K562 (cell line): Measurements from ENCODE around the gene TMEM163. TPM values are rescaled to one million over a fixed set of nuclear protein-coding genes. Genes with fewer than 3 reads are reported as not detected.

ENCODE experiments used
- ATAC-seq: fragments of 200-7000 bp; cut with Tn5 transposase; 3 replicates; pipeline ENCODE4 v1.9.1; 2020; ENCODE audit warnings: moderate library complexity
- BruUV-seq: library from RNA; stranded (reverse); fragments of 400-500 nt; replicated peaks from 2 replicates; lab custom pipeline; 2021; lab: Mats Ljungman, UMichigan
- CTCF ChIA-PET: fragments of 300-600 bp; formaldehyde crosslinking; extraction: SDS; loops from one replicate; lab custom pipeline; 2021; ENCODE audit warnings: low intra/inter-chr PET ratio; lab: Yijun Ruan, JAX
- POLR2A ChIA-PET: fragments of 300-600, 350-650 bp; sonication (Branson Sonifier 250); formaldehyde crosslinking; extraction: SDS; loops from one replicate; lab custom pipeline; 2021; ENCODE audit warnings: antibody characterized with exemption, inconsistent platforms; lab: Yijun Ruan, JAX
- DNase-seq, 4 experiments: peaks; one replicate each; pipeline versions ENCODE4 v3.0.0 to v3.0.0-alpha.2; 2011 to 2018; ENCODE audit warnings: low spot score in 3 of 4, mixed read lengths in 3 of 4; ENCODE audit errors: extremely low read depth in 1 of 4
- FAIRE-seq: peaks from 2 replicates; lab custom pipeline; 2011; peaks lifted over from hg19 to GRCh38; lab: Jason Lieb, UNC
- H2AFZ ChIP-seq: 2 replicates; pipeline ENCODE4 v1.6.0; 2011; ENCODE audit warnings: low read depth, low read length, control low read depth, inconsistent platforms
- H3K27ac ChIP-seq: fragments of 200-600 bp; 3 replicates; pipeline ENCODE4 v1.8.0; 2011; ENCODE audit warnings: low read depth, mild to moderate bottlenecking, control low read depth, inconsistent platforms, low read length, moderate library complexity, mixed read lengths; ENCODE audit errors: extremely low read depth
- H3K27me3 ChIP-seq, 2 experiments: fragments of 300-600 bp in 1 of 2; 2 replicates in 1 of 2; 3 replicates in 1 of 2; pipeline versions ENCODE4 v1.6.0 to v1.8.0; 2011; ENCODE audit warnings: inconsistent platforms in 2 of 2, low read length in 2 of 2, mild to moderate bottlenecking in 1 of 2, mixed read lengths in 1 of 2, moderate library complexity in 1 of 2; ENCODE audit not compliant: control insufficient read depth in 2 of 2, insufficient read depth in 2 of 2
- H3K36me3 ChIP-seq: fragments of 300-600 bp; 3 replicates; pipeline ENCODE4 v1.8.0; 2011; ENCODE audit warnings: mild to moderate bottlenecking, low read length, inconsistent platforms; ENCODE audit not compliant: control insufficient read depth, insufficient read depth
- H3K4me1 ChIP-seq, 2 experiments: fragments of 200-600 bp in 1 of 2; replicated peaks in 1 of 2; 2 replicates in 1 of 2; 3 replicates in 1 of 2; pipeline versions ENCODE4 v1.5.1 to v1.8.0; 2011; ENCODE audit warnings: inconsistent platforms in 2 of 2, low read length in 2 of 2, mild to moderate bottlenecking in 1 of 2, mixed read lengths in 1 of 2, moderate library complexity in 1 of 2; ENCODE audit not compliant: control insufficient read depth in 2 of 2, insufficient read depth in 2 of 2
- H3K4me2 ChIP-seq: 2 replicates; pipeline ENCODE4 v1.6.1; 2011; ENCODE audit warnings: low read length, control low read depth, inconsistent platforms, mixed read lengths; ENCODE audit not compliant: insufficient read depth
- H3K4me3 ChIP-seq: fragments of 200-600 bp; sonication (generic), shearing (Covaris generic); 2 replicates; pipeline ENCODE4 v1.5.1; 2016; ENCODE audit warnings: control low read depth, inconsistent platforms
- H3K79me2 ChIP-seq: fragments of 200-600 bp; 3 replicates; pipeline ENCODE4 v1.8.0; 2011; ENCODE audit warnings: low read length, inconsistent platforms; ENCODE audit not compliant: control insufficient read depth, insufficient read depth
- H3K9ac ChIP-seq, 2 experiments: 2 replicates each; pipeline versions ENCODE4 v1.6.0 to v1.6.1; 2011; ENCODE audit warnings: low read depth in 2 of 2, low read length in 2 of 2, control low read depth in 1 of 2, inconsistent platforms in 1 of 2, mild to moderate bottlenecking in 1 of 2, mixed read lengths in 1 of 2; ENCODE audit not compliant: insufficient read depth in 1 of 2
- H3K9me1 ChIP-seq: one replicate; pipeline ENCODE4 v1.6.0; 2011; ENCODE audit warnings: inconsistent platforms, mild to moderate bottlenecking, low read length, moderate library complexity; ENCODE audit not compliant: control insufficient read depth, insufficient read depth
- H3K9me3 ChIP-seq: replicated peaks from 2 replicates; pipeline ENCODE4 v1.5.1; 2011; ENCODE audit warnings: low read depth, low read length, inconsistent platforms; ENCODE audit not compliant: control insufficient read depth, insufficient read depth
- H4K20me1 ChIP-seq: replicated peaks from 2 replicates; pipeline ENCODE4 v1.6.1; 2011; ENCODE audit warnings: low read length, inconsistent platforms, mixed read lengths; ENCODE audit not compliant: control insufficient read depth, insufficient read depth
- ATF6 ChIP-seq: sonication (generic); formaldehyde crosslinking; IDR thresholded peaks from 2 replicates; pipeline ENCODE4 v1.4.0; 2020; ENCODE audit warnings: mild to moderate bottlenecking, missing genetic modification reagents
- KDM5B ChIP-seq: fragments of 200-600 bp; sonication (generic); IDR thresholded peaks from 2 replicates; pipeline ENCODE4 v1.6.1; 2012; ENCODE audit warnings: low read depth, mild to moderate bottlenecking, moderate library complexity, low read length, control low read depth, inconsistent platforms; ENCODE audit not compliant: insufficient replicate concordance
- MTA1 ChIP-seq: fragments of 450-650 bp; IDR thresholded peaks from 2 replicates; pipeline ENCODE4 v1.6.1; 2017; ENCODE audit warnings: borderline replicate concordance
- NCOA6 ChIP-seq: fragments of 450-650 bp; IDR thresholded peaks from 2 replicates; pipeline ENCODE4 v1.6.1; 2017; ENCODE audit warnings: mild to moderate bottlenecking
- PHF20 ChIP-seq: fragments of 450-650 bp; IDR thresholded peaks from 2 replicates; pipeline ENCODE4 v1.6.1; 2018; ENCODE audit not compliant: partially characterized antibody
- PYGO2 ChIP-seq: fragments of 450-650 bp; IDR thresholded peaks from 2 replicates; pipeline ENCODE4 v1.6.1; 2016; ENCODE audit warnings: mild to moderate bottlenecking, missing genetic modification characterization, moderate library complexity, missing compliant biosample characterization
- RBM22 ChIP-seq: fragments of 200-400 bp; formaldehyde crosslinking; IDR thresholded peaks from 2 replicates; pipeline ENCODE4 v1.6.1; 2018; ENCODE audit warnings: low read length, low read depth; ENCODE audit not compliant: poor library complexity, severe bottlenecking
- SETDB1 ChIP-seq: IDR thresholded peaks from one replicate; pipeline ENCODE4 v1.6.1; 2012; ENCODE audit warnings: low read length, control low read depth, inconsistent platforms
- SUPT5H ChIP-seq: fragments of 450-650 bp; IDR thresholded peaks from 2 replicates; pipeline ENCODE4 v1.6.1; 2016
- ZC3H4 ChIP-seq: sonication (generic); formaldehyde crosslinking; IDR thresholded peaks from 2 replicates; pipeline ENCODE4 v1.9.0; 2021; ENCODE audit warnings: missing genetic modification reagents, borderline replicate concordance
- ZNF583 ChIP-seq: fragments of 250-450 bp; sonication (Bioruptor Pico); IDR thresholded peaks from 2 replicates; pipeline ENCODE4 v1.4.0; 2020
- ZNF778 ChIP-seq: fragments of 450-650 bp; formaldehyde crosslinking; IDR thresholded peaks from 2 replicates; pipeline ENCODE4 v1.4.0; 2020; ENCODE audit warnings: mild to moderate bottlenecking, moderate library complexity
- ZNF780A ChIP-seq: fragments of 250-450 bp; sonication (Bioruptor Pico); IDR thresholded peaks from 2 replicates; pipeline ENCODE4 v1.5.0; 2021; ENCODE audit warnings: mild to moderate bottlenecking
- WGBS: fragments of 100-300 bp; shearing (Covaris generic); methylation state at CpG from one replicate; pipeline ENCODE4 v1.1.6; 2016; ENCODE audit warnings: low coverage, mixed read lengths; ENCODE audit not compliant: insufficient coverage; ENCODE audit errors: missing lambda C conversion rate; 5-methylcytosine and 5-hydroxymethylcytosine counted together
- in situ Hi-C: fragments of 300-500 bp; cut with MboI; formaldehyde crosslinking; loops from 4 replicates; pipeline ENCODE4 v1.15.0; 2018; ENCODE audit warnings: inconsistent platforms, mixed read lengths
- intact Hi-C: fragments of 100-400 bp; cut with micrococcal nuclease; formaldehyde crosslinking; loops from 2 replicates; pipeline ENCODE4 v1.14.2; 2022
- polyA plus RNA-seq, 8 experiments: library from polyadenylated mRNA; depleted of rRNA in 4 of 8; stranded (reverse) in 5 of 8; unstranded in 3 of 8; fragments of >200 nt; fragmentation: Nextera tagmentation in 2 of 8; fragmentation: Illumina TruSeq in 1 of 8; extraction: Ambion mirVana in 2 of 8; extraction: Trizol in 1 of 8; gene quantifications; 2 replicates each; pipeline versions ENCODE4 v1.2.1 to v1.2.3, GENCODE V29; 2011 to 2014; ENCODE audit warnings: inconsistent platforms in 1 of 8, missing spikeins in 1 of 8
- total RNA-seq, 7 experiments: library from RNA; depleted of rRNA in 6 of 7; stranded (reverse); fragments of >200 nt in 6 of 7; fragmentation: Illumina TruSeq in 2 of 7; extraction: Trizol in 2 of 7; gene quantifications; 2 replicates each; pipeline versions ENCODE4 v1.2.1 to v1.2.3, GENCODE V29; 2011 to 2021; ENCODE audit warnings: low replicate concordance in 1 of 7

The TMEM163 gene
- total and polyA plus RNA-seq, 9 of the 15 experiments (the other 6 are each of a cell fraction or from before 2014, with no cell fraction given), result 0.04 to 0.68 (median 0.16) TPM; not detected in 3

DNA sequence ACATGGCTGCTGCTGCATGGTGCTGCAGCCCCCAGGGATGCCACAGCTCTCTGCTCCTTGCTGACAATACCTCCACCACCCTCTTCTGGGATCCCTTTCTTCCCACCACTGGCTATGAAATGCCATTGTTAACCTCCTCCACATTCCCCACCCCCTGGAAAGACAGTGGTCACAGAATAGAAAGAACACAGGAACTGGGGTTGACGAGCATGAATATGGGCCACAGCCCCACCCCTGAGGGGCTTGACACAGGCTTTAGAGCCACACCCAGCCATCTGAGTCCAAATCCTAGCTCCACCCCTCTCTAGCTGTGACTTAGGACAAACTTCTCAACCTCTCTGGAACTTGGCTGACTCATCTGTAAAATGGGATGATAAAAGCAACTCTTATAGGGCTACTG lies 47.3 kb downstream of the TMEM163 start:
- Histone ChIP-seq H4K20me1 (no peaks in the 10 kb centered on the region), H3K4me2 (no peak overlapping the region), H3K4me1 (no peaks in the 10 kb centered on the region), H3K27me3 (peaks cover 0 to 3% of the 10 kb centered on the region in 2 experiments; a peak in 2 of 5 replicates), H3K9me3 (no peaks in the 10 kb centered on the region), H3K79me2 (no peaks in the 10 kb centered on the region), H2AFZ (no peak overlapping the region), H3K27ac (no peak overlapping the region), H3K4me3 (no peak overlapping the region), H3K36me3 (no peaks in the 10 kb centered on the region), H3K9ac (no peak overlapping the region), H3K9me1 (no peaks in the 10 kb centered on the region)
- in situ Hi-C loops (no loop called here), intact Hi-C loops (no loop called here)
- POLR2A ChIA-PET, result no interaction called here
- BruUV-seq, result no TSS peak
- 0% methylated on average over 1 of the region's 1 CpG for WGBS
- CTCF ChIA-PET, result no interaction called here
- no peak for ATAC-seq
- peak in 1 of 4 experiments; percentile 19 for DNase-seq
- no peak for FAIRE-seq
- TF ChIP-seq RBM22 (no peak), SUPT5H (no peak), SETDB1 (no peak), PHF20 (no peak), PYGO2 (no peak), ZNF778 (CRISPR knock-in tag) (no peak), ATF6 (CRISPR knock-in tag) (no peak), NCOA6 (no peak), ZC3H4 (CRISPR knock-in tag) (no peak), KDM5B (no peak), ZNF583 (CRISPR knock-in tag) (no peak), ZNF780A (no peak), MTA1 (no peak)
- TF ChIP-seq, all 486 proteins: peak for 0
